GM19324 (cell line): ENCODE data around the gene EXOC2.

Experiments used
- ATAC-seq: cut with Tn5 transposase; IDR thresholded peaks from one replicate; pipeline ENCODE4 v1.9.1; 2021; ENCODE audit warnings: mild to moderate bottlenecking, moderate library complexity; ENCODE audit not compliant: unreplicated experiment, low FRiP score

EXOC2 gene

GRCh38 chr6:692858-693722 lies at the start of gene EXOC2:
TSS of gene EXOC2 (minus strand) at chr6:693139. CDS start at chr6:637818, 55,321 bp downstream.
- ATAC-seq, result peak; percentile 91

GRCh38 chr6:741410-742339 lies 48.7 kb upstream of the EXOC2 start:
- ATAC-seq, result no peak

- ATAC-seq, result no peak
These were observed 43.9 kb upstream of the EXOC2 start for GRCh38 chr6:736657-737446.

GRCh38 chr6:733431-734219 lies 40.7 kb upstream of the EXOC2 start:
- no peak for ATAC-seq

- no peak for ATAC-seq
These were observed 39.0 kb upstream of the EXOC2 start for GRCh38 chr6:731924-732323.

- no peak for ATAC-seq
These were observed 36.8 kb upstream of the EXOC2 start for GRCh38 chr6:729606-730320.

GRCh38 chr6:727856-728255 lies 34.9 kb upstream of the EXOC2 start:
- ATAC-seq, result no peak

GRCh38 chr6:723540-723939 lies 30.6 kb upstream of the EXOC2 start:
- ATAC-seq, result no peak

- ATAC-seq, result no peak
These were observed 29.7 kb upstream of the EXOC2 start for GRCh38 chr6:722608-723007.

- no peak for ATAC-seq
These were observed 29.2 kb upstream of the EXOC2 start for GRCh38 chr6:722077-722524.

- no peak for ATAC-seq
These were observed 25.4 kb upstream of the EXOC2 start for GRCh38 chr6:718345-718744.

- no peak for ATAC-seq
These were observed 24.2 kb upstream of the EXOC2 start for GRCh38 chr6:717135-717534.

GRCh38 chr6:715709-716491 lies 23.0 kb upstream of the EXOC2 start:
- no peak for ATAC-seq

- no peak for ATAC-seq
These were observed 21.2 kb upstream of the EXOC2 start for GRCh38 chr6:714100-714499.

GRCh38 chr6:713351-713750 lies 20.4 kb upstream of the EXOC2 start:
- ATAC-seq, result no peak

- no peak for ATAC-seq
These were observed 19.9 kb upstream of the EXOC2 start for GRCh38 chr6:712805-713204.

- no peak for ATAC-seq
These were observed 19.0 kb upstream of the EXOC2 start for GRCh38 chr6:711925-712324.
